T-helper 1 cell treated with Interleukin-12 subunit alpha and Interleukin-12 subunit beta and Interleukin-4 antibody, amounts not matched to agents 30 μg/mL and 1 μg/mL, for 36 hours (primary cell): ENCODE data around the gene ACAD10.
"Not testable (repeated sequence)": the region's sequence is repeated elsewhere in the genome, so short reads cannot be mapped to it uniquely, and the experiment has no call there.

Experiments used
- H3K27ac Mint-ChIP-seq: one replicate; pipeline ENCODE4 v1.8.0; 2021; ENCODE audit warnings: mild to moderate bottlenecking, mixed read lengths
- H3K27me3 Mint-ChIP-seq: one replicate; pipeline ENCODE4 v1.8.0; 2021; ENCODE audit warnings: low read depth, mixed read lengths
- H3K36me3 Mint-ChIP-seq: one replicate; pipeline ENCODE4 v1.8.0; 2021; ENCODE audit warnings: low read depth, mixed read lengths
- H3K4me1 Mint-ChIP-seq: one replicate; pipeline ENCODE4 v1.8.0; 2021; ENCODE audit warnings: low read depth, mixed read lengths
- H3K4me3 Mint-ChIP-seq: one replicate; pipeline ENCODE4 v1.8.0; 2021; ENCODE audit warnings: mild to moderate bottlenecking, moderate library complexity, mixed read lengths
- H3K9me3 Mint-ChIP-seq: one replicate; pipeline ENCODE4 v1.8.0; 2021; ENCODE audit warnings: mixed read lengths

ACAD10 gene

GRCh38 chr12:111672822-111673381, 13.0 kb upstream of the ACAD10 start:
- Mint-ChIP-seq H3K4me1 (peaks cover 1% of the 10 kb centered on the region), H3K27me3 (no peaks in the 10 kb centered on the region), H3K27ac (no peak overlapping the region), H3K4me3 (no peak overlapping the region), H3K9me3 (no peaks in the 10 kb centered on the region), H3K36me3 (peaks cover 25% of the 10 kb centered on the region)

GRCh38 chr12:111673503-111673902, 12.3 kb upstream of the ACAD10 start:
- Mint-ChIP-seq H3K4me1 (peaks cover 1% of the 10 kb centered on the region), H3K9me3 (no peaks in the 10 kb centered on the region), H3K4me3 (no peak overlapping the region), H3K27me3 (no peaks in the 10 kb centered on the region), H3K27ac (no peak overlapping the region), H3K36me3 (peaks cover 25% of the 10 kb centered on the region)

- peaks cover 25% of the 10 kb centered on the region for H3K36me3 Mint-ChIP-seq
- H3K27me3 Mint-ChIP-seq: no peaks in the 10 kb centered on the region
- H3K9me3 Mint-ChIP-seq: no peaks in the 10 kb centered on the region
- no peak overlapping the region for H3K27ac Mint-ChIP-seq
- H3K4me1 Mint-ChIP-seq: no peaks in the 10 kb centered on the region
- no peak overlapping the region for H3K4me3 Mint-ChIP-seq
Observed at GRCh38 chr12:111677186-111677585, 8.7 kb upstream of the ACAD10 start.

- H3K27me3 Mint-ChIP-seq, H3K36me3 Mint-ChIP-seq, H3K9me3 Mint-ChIP-seq: not testable (repeated sequence)
- Mint-ChIP-seq H3K4me1 (peaks cover 27% of the 10 kb centered on the region), H3K4me3 (peak overlapping the region; percentile 97), H3K27ac (peak overlapping the region; percentile 94)
Observed at GRCh38 chr12:111684485-111685198, 1.2 kb upstream of the ACAD10 start.

- Mint-ChIP-seq H3K4me1 (peaks cover 27% of the 10 kb centered on the region), H3K36me3 (peaks cover 9% of the 10 kb centered on the region), H3K27me3 (no peaks in the 10 kb centered on the region), H3K9me3 (no peaks in the 10 kb centered on the region), H3K27ac (peak overlapping the region; percentile 94), H3K4me3 (peak overlapping the region; percentile 97)
Observed at GRCh38 chr12:111685322-111685810, 487 bp upstream of the ACAD10 start.

- Mint-ChIP-seq H3K27ac (peak overlapping the region; percentile 98), H3K27me3 (no peaks in the 10 kb centered on the region), H3K4me3 (peak overlapping the region; percentile 97), H3K36me3 (peaks cover 5% of the 10 kb centered on the region), H3K4me1 (peaks cover 27% of the 10 kb centered on the region), H3K9me3 (no peaks in the 10 kb centered on the region)
Observed at GRCh38 chr12:111686574-111687105, 787 bp downstream of the ACAD10 start.

GRCh38 chr12:111687255-111687654, 1.4 kb downstream of the ACAD10 start:
- Mint-ChIP-seq H3K4me1 (peaks cover 27% of the 10 kb centered on the region), H3K27ac (no peak overlapping the region)

GRCh38 chr12:111687952-111688351, 2.1 kb downstream of the ACAD10 start:
- no peaks in the 10 kb centered on the region for H3K36me3 Mint-ChIP-seq
- no peak overlapping the region for H3K4me3 Mint-ChIP-seq
- H3K9me3 Mint-ChIP-seq: no peaks in the 10 kb centered on the region
- no peaks in the 10 kb centered on the region for H3K27me3 Mint-ChIP-seq
- no peak overlapping the region for H3K27ac Mint-ChIP-seq
- peaks cover 27% of the 10 kb centered on the region for H3K4me1 Mint-ChIP-seq

More at GRCh38 chr12:111687255-111687654, 1.4 kb downstream of the ACAD10 start:
- H3K9me3 Mint-ChIP-seq: no peaks in the 10 kb centered on the region
- peaks cover 2% of the 10 kb centered on the region for H3K36me3 Mint-ChIP-seq
- H3K27me3 Mint-ChIP-seq: no peaks in the 10 kb centered on the region
- peak overlapping the region; percentile 97 for H3K4me3 Mint-ChIP-seq

GRCh38 chr12:111691262-111691661, 5.4 kb downstream of the ACAD10 start:
- Mint-ChIP-seq H3K36me3 (peaks cover 10% of the 10 kb centered on the region), H3K9me3 (no peaks in the 10 kb centered on the region), H3K27ac (no peak overlapping the region), H3K4me1 (peaks cover 14% of the 10 kb centered on the region), H3K27me3 (no peaks in the 10 kb centered on the region), H3K4me3 (no peak overlapping the region)

- Mint-ChIP-seq H3K4me1 (peaks cover 1% of the 10 kb centered on the region), H3K27me3 (no peaks in the 10 kb centered on the region), H3K27ac (no peak overlapping the region), H3K4me3 (no peak overlapping the region), H3K36me3 (peaks cover 10% of the 10 kb centered on the region), H3K9me3 (no peaks in the 10 kb centered on the region)
Observed at GRCh38 chr12:111692575-111693210, 6.8 kb downstream of the ACAD10 start.

GRCh38 chr12:111693818-111694217, 8.0 kb downstream of the ACAD10 start:
- no peak overlapping the region for H3K27ac Mint-ChIP-seq
- H3K36me3 Mint-ChIP-seq: peaks cover 11% of the 10 kb centered on the region
- no peaks in the 10 kb centered on the region for H3K9me3 Mint-ChIP-seq
- H3K4me3 Mint-ChIP-seq: no peak overlapping the region
- H3K27me3 Mint-ChIP-seq: no peaks in the 10 kb centered on the region
- H3K4me1 Mint-ChIP-seq: peaks cover 1% of the 10 kb centered on the region

GRCh38 chr12:111699962-111700361, 14.1 kb downstream of the ACAD10 start:
- Mint-ChIP-seq H3K9me3 (no peaks in the 10 kb centered on the region), H3K27me3 (no peaks in the 10 kb centered on the region), H3K4me1 (no peaks in the 10 kb centered on the region), H3K4me3 (no peak overlapping the region), H3K36me3 (peaks cover 14% of the 10 kb centered on the region), H3K27ac (no peak overlapping the region)

GRCh38 chr12:111705672-111706071, 19.8 kb downstream of the ACAD10 start:
- H3K4me1 Mint-ChIP-seq: no peaks in the 10 kb centered on the region

GRCh38 chr12:111706145-111706544, 20.3 kb downstream of the ACAD10 start:
- Mint-ChIP-seq H3K9me3 (no peaks in the 10 kb centered on the region), H3K4me1 (no peaks in the 10 kb centered on the region), H3K4me3 (no peak overlapping the region), H3K27ac (no peak overlapping the region), H3K27me3 (no peaks in the 10 kb centered on the region), H3K36me3 (peaks cover 6% of the 10 kb centered on the region)

More at GRCh38 chr12:111705672-111706071, 19.8 kb downstream of the ACAD10 start:
- Mint-ChIP-seq H3K36me3 (peaks cover 4% of the 10 kb centered on the region), H3K27me3 (no peaks in the 10 kb centered on the region), H3K27ac (no peak overlapping the region), H3K4me3 (no peak overlapping the region), H3K9me3 (no peaks in the 10 kb centered on the region)

GRCh38 chr12:111715279-111715678, 29.4 kb downstream of the ACAD10 start:
- Mint-ChIP-seq H3K36me3 (peaks cover 12% of the 10 kb centered on the region), H3K4me3 (no peak overlapping the region), H3K9me3 (no peaks in the 10 kb centered on the region), H3K27me3 (no peaks in the 10 kb centered on the region), H3K4me1 (no peaks in the 10 kb centered on the region), H3K27ac (no peak overlapping the region)
